HEK293 (cell line): ENCODE results near the gene UPF2.

Experiments
- CTCF ChIP-seq: fragments of 450-650 bp; formaldehyde crosslinking; IDR thresholded peaks from 2 replicates; pipeline ENCODE4 v1.5.1; 2016; ENCODE audit warnings: missing biosample characterization, missing genetic modification characterization
- GLIS2 ChIP-seq: fragments of 450-650 bp; formaldehyde crosslinking; IDR thresholded peaks from 2 replicates; pipeline ENCODE4 v1.5.1; 2016; ENCODE audit warnings: missing biosample characterization, missing genetic modification characterization
- PBX3 ChIP-seq: sonication (generic); formaldehyde crosslinking; IDR thresholded peaks from 2 replicates; pipeline ENCODE4 v1.8.1; 2022; ENCODE audit warnings: mild to moderate bottlenecking, moderate library complexity, missing genetic modification reagents
- YY1 ChIP-seq: fragments of 450-650 bp; formaldehyde crosslinking; IDR thresholded peaks from 2 replicates; pipeline ENCODE4 v1.5.1; 2018; ENCODE audit warnings: missing biosample characterization, missing genetic modification characterization
- ZBTB21 ChIP-seq: fragments of 450-650 bp; formaldehyde crosslinking; IDR thresholded peaks from 2 replicates; pipeline ENCODE4 v1.5.1; 2017; ENCODE audit warnings: missing biosample characterization, missing genetic modification characterization
- ZBTB26 ChIP-seq: fragments of 450-650 bp; formaldehyde crosslinking; optimal IDR thresholded peaks from 2 replicates; pipeline ENCODE3; 2016; ENCODE audit warnings: missing biosample characterization, mild to moderate bottlenecking, missing genetic modification characterization
- ZBTB6 ChIP-seq: fragments of 450-650 bp; formaldehyde crosslinking; IDR thresholded peaks from 2 replicates; pipeline ENCODE4 v1.5.1; 2017; ENCODE audit warnings: missing biosample characterization, missing genetic modification characterization
- ZNF146 ChIP-seq: fragments of 450-650 bp; formaldehyde crosslinking; IDR thresholded peaks from 2 replicates; pipeline ENCODE4 v1.5.1; 2016; ENCODE audit warnings: missing biosample characterization, missing genetic modification characterization
- ZNF19 ChIP-seq: fragments of 450-650 bp; formaldehyde crosslinking; IDR thresholded peaks from 2 replicates; pipeline ENCODE4; 2016; ENCODE audit warnings: missing biosample characterization, missing genetic modification characterization, low read depth
- ZNF398 ChIP-seq: fragments of 450-650 bp; formaldehyde crosslinking; IDR thresholded peaks from 2 replicates; pipeline ENCODE4 v1.5.1; 2017; ENCODE audit warnings: missing biosample characterization, missing genetic modification characterization
- ZNF660 ChIP-seq: fragments of 450-650 bp; IDR thresholded peaks from 2 replicates; pipeline ENCODE4 v1.5.1; 2018; ENCODE audit warnings: missing biosample characterization, mild to moderate bottlenecking, missing genetic modification characterization
- ZNF785 ChIP-seq: fragments of 450-650 bp; formaldehyde crosslinking; IDR thresholded peaks from 2 replicates; pipeline ENCODE4 v1.5.1; 2016; ENCODE audit warnings: missing biosample characterization, missing genetic modification characterization

GRCh38 chr10:11931038-11931437 lies 111.6 kb downstream of the UPF2 start:
- TF ChIP-seq ZNF660, result no peak
- no peak for TF ChIP-seq ZNF146
- TF ChIP-seq CTCF, result no peak
- no peak for TF ChIP-seq GLIS2 (tag by site-specific recombination)
- no peak for TF ChIP-seq ZNF398
- no peak for TF ChIP-seq ZBTB26
- TF ChIP-seq ZNF19 (tag by site-specific recombination), result no peak
- no peak for TF ChIP-seq ZBTB21 (tag by site-specific recombination)
- no peak for TF ChIP-seq ZNF785
- TF ChIP-seq PBX3 (CRISPR knock-in tag), result no peak
- TF ChIP-seq ZBTB6, result no peak
- no peak for TF ChIP-seq YY1
